Endothelial cell of umbilical vein (primary cell): Measurements from ENCODE around the gene TRIM43B. TPM values are rescaled to one million over a fixed set of nuclear protein-coding genes. Genes with fewer than 3 reads are reported as not detected.
"Not testable (repeated sequence)": the region's sequence is repeated elsewhere in the genome, so short reads cannot be mapped to it uniquely, and the experiment has no call there.

Source experiments
- BruUV-seq: library from RNA; stranded (reverse); fragments of 400-500 nt; replicated peaks from 2 replicates; lab custom pipeline; 2021; lab: Mats Ljungman, UMichigan
- CTCF ChIA-PET: fragments of 300-600, 350-600 bp; sonication (Branson Sonifier 250); formaldehyde crosslinking; loops from one replicate; lab custom pipeline; 2021; ENCODE audit warnings: antibody characterized with exemption, inconsistent platforms; lab: Charles Lee
- POLR2A ChIA-PET: fragments of 300-600, 350-600 bp; sonication (Branson Sonifier 250); formaldehyde crosslinking; loops from one replicate; lab custom pipeline; 2021; ENCODE audit warnings: antibody characterized with exemption, inconsistent platforms; lab: Charles Lee
- DNase-seq: peaks from one replicate; pipeline ENCODE4 v3.0.0-alpha.2; 2011; ENCODE audit warnings: low read depth, low spot score
- FAIRE-seq: peaks from 2 replicates; lab custom pipeline; 2011; peaks lifted over from hg19 to GRCh38; lab: Jason Lieb, UNC
- H2AFZ ChIP-seq: 2 replicates; pipeline ENCODE4 v1.6.0; 2012; ENCODE audit warnings: low read depth, low read length, control low read depth, inconsistent platforms
- H3K27ac ChIP-seq: 2 replicates; pipeline ENCODE4 v1.5.1; 2011; ENCODE audit warnings: low read depth, mild to moderate bottlenecking, control low read depth, low read length, moderate library complexity; ENCODE audit not compliant: insufficient read depth
- H3K27me3 ChIP-seq, 2 experiments: 2 replicates each; pipeline versions ENCODE4 v1.6.0 to v1.6.1; 2011; ENCODE audit warnings: low read length in 2 of 2, mixed read lengths in 1 of 2; ENCODE audit not compliant: control insufficient read depth in 2 of 2, insufficient read depth in 2 of 2
- H3K36me3 ChIP-seq, 2 experiments: 2 replicates in 1 of 2; 3 replicates in 1 of 2; pipeline ENCODE4 v1.5.1; 2011; ENCODE audit warnings: low read length in 2 of 2, mild to moderate bottlenecking in 1 of 2, moderate library complexity in 1 of 2; ENCODE audit not compliant: control insufficient read depth in 2 of 2, insufficient read depth in 2 of 2; ENCODE audit errors: extremely low read depth in 1 of 2
- H3K4me1 ChIP-seq: 3 replicates; pipeline ENCODE4 v1.5.1; 2011; ENCODE audit warnings: mild to moderate bottlenecking, low read length; ENCODE audit not compliant: control insufficient read depth, insufficient read depth; ENCODE audit errors: extremely low read depth
- H3K4me2 ChIP-seq: 2 replicates; pipeline ENCODE4 v1.6.1; 2011; ENCODE audit warnings: low read length, control low read depth, mixed read lengths; ENCODE audit not compliant: insufficient read depth
- H3K4me3 ChIP-seq, 3 experiments: fragments of 200-600 bp in 1 of 3; sonication (generic), shearing (Covaris generic) in 1 of 3; replicated peaks in 1 of 3; 2 replicates each; pipeline ENCODE4 v1.5.1; 2011 to 2016; ENCODE audit warnings: control low read depth in 3 of 3, low read length in 3 of 3, mild to moderate bottlenecking in 2 of 3, inconsistent platforms in 1 of 3, low read depth in 1 of 3, moderate library complexity in 1 of 3; ENCODE audit not compliant: insufficient read depth in 1 of 3
- H3K79me2 ChIP-seq: 2 replicates; pipeline ENCODE4 v1.6.0; 2012; ENCODE audit warnings: low read length, inconsistent platforms; ENCODE audit not compliant: control insufficient read depth, insufficient read depth
- H3K9ac ChIP-seq: replicated peaks from 2 replicates; pipeline ENCODE3; 2011; ENCODE audit warnings: low read length, control low read depth; ENCODE audit not compliant: insufficient read depth; ENCODE audit errors: extremely low read depth
- H3K9me1 ChIP-seq: replicated peaks from 3 replicates; pipeline ENCODE4 v1.6.0; 2011; ENCODE audit warnings: mild to moderate bottlenecking, low read length; ENCODE audit not compliant: control insufficient read depth, insufficient read depth; ENCODE audit errors: extremely low read depth
- H3K9me3 ChIP-seq: replicated peaks from 2 replicates; pipeline ENCODE4 v1.5.1; 2012; ENCODE audit warnings: low read length, inconsistent platforms; ENCODE audit not compliant: control insufficient read depth, insufficient read depth
- H4K20me1 ChIP-seq: replicated peaks from 2 replicates; pipeline ENCODE3; 2011; ENCODE audit warnings: mild to moderate bottlenecking, low read length; ENCODE audit not compliant: control insufficient read depth, insufficient read depth; ENCODE audit errors: extremely low read depth
- CTCF ChIP-seq, 2 donors: IDR thresholded peaks; 1 replicate in 1 of 2; 2 replicates in 1 of 2; pipeline ENCODE4 v1.5.1; 2011; ENCODE audit warnings: low read length in 2 of 2, mild to moderate bottlenecking in 2 of 2, moderate library complexity in 2 of 2, control low read depth in 1 of 2, inconsistent platforms in 1 of 2, low read depth in 1 of 2; ENCODE audit not compliant: insufficient read depth in 1 of 2; ENCODE audit errors: extremely low read depth in 1 of 2
- EZH2 ChIP-seq: IDR thresholded peaks from 2 replicates; pipeline ENCODE4 v1.6.1; 2012; ENCODE audit warnings: borderline replicate concordance, low read depth, mild to moderate bottlenecking, moderate library complexity, low read length, inconsistent platforms; ENCODE audit not compliant: severe bottlenecking
- FOS ChIP-seq: IDR thresholded peaks from 2 replicates; pipeline ENCODE4 v1.6.1; 2011; ENCODE audit warnings: mild to moderate bottlenecking, low read length, moderate library complexity, borderline replicate concordance; ENCODE audit not compliant: insufficient read depth
- GATA2 ChIP-seq: IDR thresholded peaks from 2 replicates; pipeline ENCODE4 v1.7.0; 2011; ENCODE audit warnings: low read depth, mild to moderate bottlenecking, moderate library complexity, mixed read lengths, low read length; ENCODE audit not compliant: insufficient read length, insufficient read depth
- JUN ChIP-seq: IDR thresholded peaks from 2 replicates; pipeline ENCODE4 v1.6.1; 2011; ENCODE audit warnings: borderline replicate concordance, low read depth; ENCODE audit not compliant: insufficient read length, insufficient read depth
- MAX ChIP-seq: IDR thresholded peaks from 2 replicates; pipeline ENCODE4 v1.6.1; 2011; ENCODE audit not compliant: insufficient read depth, insufficient read length
- MYC ChIP-seq: IDR thresholded peaks from one replicate; pipeline ENCODE4 v1.6.1; 2011; ENCODE audit warnings: mild to moderate bottlenecking, low read depth, low read length
- POLR2A ChIP-seq: IDR thresholded peaks from 2 replicates; pipeline ENCODE4 v1.6.1; 2012; ENCODE audit warnings: low read depth, mild to moderate bottlenecking, control low read depth, low read length
- POLR2AphosphoS5 ChIP-seq: IDR thresholded peaks from 2 replicates; pipeline ENCODE4 v1.6.1; 2012; ENCODE audit warnings: low read depth, mild to moderate bottlenecking, control low read depth, low read length, moderate library complexity; ENCODE audit not compliant: insufficient read depth
- dilution Hi-C: fragments of 300-500 bp; cut with MboI; formaldehyde crosslinking; loops from one replicate; pipeline ENCODE4 v1.15.0; 2019; ENCODE audit warnings: low sequenced_read_pairs; ENCODE audit not compliant: extremely low pct_ligation_motif_present
- intact Hi-C: fragments of 100-400 bp; cut with micrococcal nuclease; formaldehyde crosslinking; loops from one replicate; pipeline ENCODE4 v1.10.0; 2022
- polyA plus RNA-seq, 4 experiments: library from polyadenylated mRNA; depleted of rRNA in 3 of 4; stranded (reverse) in 3 of 4; unstranded in 1 of 4; fragments of >200 nt; gene quantifications; 2 replicates each; pipeline versions ENCODE4 v1.2.1 to v1.2.3, GENCODE V29; 2011 to 2012; ENCODE audit warnings: missing spikeins in 1 of 4
- total RNA-seq: library from RNA; stranded (reverse); gene quantifications from 2 replicates; pipeline ENCODE4 v1.2.3, GENCODE V29; 2021

Gene TRIM43B
- total and polyA plus RNA-seq, 2 donors (not counting 3 experiments of a cell fraction or from before 2014, with no cell fraction given), result not detected

GRCh38 chr2:95500854-95501253, 16.3 kb upstream of the TRIM43B start:
- DNase-seq (no peak), FAIRE-seq (no peak)
- H3K27ac ChIP-seq, result no peak overlapping the region
- peaks cover 0 to 8% of the 10 kb centered on the region in 2 experiments for H3K27me3 ChIP-seq
- no peak overlapping the region for H3K9ac ChIP-seq
- H3K36me3 ChIP-seq, result no peaks in the 10 kb centered on the region
- no peaks in the 10 kb centered on the region for H3K9me3 ChIP-seq
- H2AFZ ChIP-seq, result no peak overlapping the region
- no peaks in the 10 kb centered on the region for H4K20me1 ChIP-seq
- dilution Hi-C loops (no loop called here), intact Hi-C loops (no loop called here)
- POLR2A ChIA-PET, result no interaction called here
- no peak overlapping the region for H3K4me2 ChIP-seq
- no TSS peak for BruUV-seq
- no peaks in the 10 kb centered on the region for H3K4me1 ChIP-seq
- TF ChIP-seq FOS (no peak), MAX (no peak), MYC (no peak), EZH2 (no peak), GATA2 (no peak), POLR2A (no peak), JUN (no peak), CTCF (IDR thresholded peaks at IDR 0.05; ENCODE audit: extremely low read depth in 1 of 2, insufficient read depth in 1 of 2, low read depth in 1 of 2, low read length in 2 of 2) (no peak), POLR2AphosphoS5 (no peak)
- no peaks in the 10 kb centered on the region for H3K79me2 ChIP-seq
- CTCF ChIA-PET, result no interaction called here
- no peak overlapping the region for H3K4me3 ChIP-seq
- H3K9me1 ChIP-seq, result no peaks in the 10 kb centered on the region

GRCh38 chr2:95492076-95492475, 7.5 kb upstream of the TRIM43B start:
- POLR2A ChIA-PET, H3K4me2 ChIP-seq, H3K9me3 ChIP-seq, H3K4me3 ChIP-seq, intact Hi-C loops, H3K79me2 ChIP-seq, H3K36me3 ChIP-seq, H2AFZ ChIP-seq, dilution Hi-C loops, H3K27ac ChIP-seq, H3K4me1 ChIP-seq, CTCF ChIA-PET, H3K27me3 ChIP-seq, FAIRE-seq, H4K20me1 ChIP-seq, H3K9ac ChIP-seq, BruUV-seq, H3K9me1 ChIP-seq, DNase-seq: not testable (repeated sequence)

GRCh38 chr2:95475025-95475424, 9.5 kb downstream of the TRIM43B start:
- H3K4me2 ChIP-seq, POLR2A ChIA-PET, dilution Hi-C loops, H3K27me3 ChIP-seq, BruUV-seq, H3K4me3 ChIP-seq, H3K27ac ChIP-seq, H2AFZ ChIP-seq, intact Hi-C loops, H3K36me3 ChIP-seq, H3K9me3 ChIP-seq, DNase-seq, CTCF ChIA-PET, H3K4me1 ChIP-seq, H3K79me2 ChIP-seq, H3K9me1 ChIP-seq, H3K9ac ChIP-seq, H4K20me1 ChIP-seq, FAIRE-seq: not testable (repeated sequence)
